ENCODE measurements around the gene OR1J2. TPM values are rescaled to one million over a fixed set of nuclear protein-coding genes. Genes with fewer than 3 reads are reported as not detected.

The OR1J2 gene
- total and polyA plus RNA-seq, 9 of the 15 experiments (the other 6 are each of a cell fraction or from before 2014, with no cell fraction given): not detected

DNA sequence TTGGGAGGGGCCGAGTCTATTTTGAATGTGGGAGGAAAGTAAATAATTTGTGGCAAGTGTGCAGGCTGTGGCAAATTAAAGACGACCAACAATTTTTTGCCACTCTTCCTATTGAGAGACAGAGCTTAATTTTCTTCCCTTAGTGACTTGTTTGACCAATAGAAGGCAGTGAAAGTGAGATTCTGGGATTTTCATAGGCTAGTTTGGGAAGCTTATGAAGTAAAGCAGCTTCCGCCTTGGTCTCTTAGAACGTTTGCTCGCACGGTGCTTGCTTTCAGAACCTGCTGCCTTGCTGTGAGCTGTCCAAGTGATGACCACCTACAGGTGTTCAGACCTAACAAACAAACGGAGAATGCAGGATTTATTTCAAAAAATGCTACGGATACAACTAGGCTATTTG, 35.6 kb downstream of the OR1J2 start:
- Histone ChIP-seq H3K9me3 (replicated peaks; ENCODE audit: control insufficient read depth, insufficient read depth, low read depth, low read length) (no peaks in the 10 kb centered on the region), H3K4me3 (no peak overlapping the region), H4K20me1 (replicated peaks; ENCODE audit: control insufficient read depth, insufficient read depth, low read length) (no peaks in the 10 kb centered on the region), H3K36me3 (ENCODE audit: control insufficient read depth, insufficient read depth, low read length) (no peaks in the 10 kb centered on the region), H3K79me2 (ENCODE audit: control insufficient read depth, insufficient read depth, low read length) (no peaks in the 10 kb centered on the region), H2AFZ (ENCODE audit: low read depth, low read length) (no peak overlapping the region), H3K27me3 (ENCODE audit: control insufficient read depth in 2 of 2, insufficient read depth in 2 of 2, low read length in 2 of 2) (no peaks in the 10 kb centered on the region), H3K4me1 (replicated peaks in 1 of 2; ENCODE audit: control insufficient read depth in 2 of 2, insufficient read depth in 2 of 2, low read length in 2 of 2) (no peaks in the 10 kb centered on the region), H3K27ac (ENCODE audit: extremely low read depth, low read depth, low read length) (no peak overlapping the region), H3K4me2 (ENCODE audit: insufficient read depth, low read length) (no peak overlapping the region), H3K9ac (ENCODE audit: insufficient read depth in 1 of 2, low read depth in 2 of 2, low read length in 2 of 2) (no peak overlapping the region), H3K9me1 (ENCODE audit: control insufficient read depth, insufficient read depth, low read length) (no peaks in the 10 kb centered on the region)
- no TSS peak for BruUV-seq (replicated peaks)
- ATAC-seq (no peak), FAIRE-seq (no peak), DNase-seq (ENCODE audit: extremely low read depth in 1 of 4, low spot score in 3 of 4) (no peak)
- intact Hi-C loops (cut with micrococcal nuclease): no loop called here
- no peak for TF ChIP-seq ZNF707 (CRISPR knock-in tag; conservative IDR thresholded peaks at IDR 0.05)
- 8% methylated on average over 8 of the region's 8 CpGs for whole genome bisulfite sequencing (ENCODE audit: insufficient coverage, low coverage, missing lambda C conversion rate)
- ChIA-PET POLR2A (no interaction called here), CTCF (ENCODE audit: low intra/inter-chr PET ratio) (no interaction called here)
- in situ Hi-C loops (cut with MboI): no loop called here

GRCh38 chr9:122551371-122551770, 40.8 kb downstream of the OR1J2 start:
- H3K9ac ChIP-seq (ENCODE audit: insufficient read depth in 1 of 2, low read depth in 2 of 2, low read length in 2 of 2): no peak overlapping the region
- in situ Hi-C loops (cut with MboI): no loop called here
- H3K4me2 ChIP-seq (ENCODE audit: insufficient read depth, low read length): no peak overlapping the region
- ChIA-PET POLR2A (interaction anchor here (1.3 kb wide), 1 partner anchor 9 kb away, joined by 4 read pairs; no protein-coding TSS in a partner anchor), CTCF (ENCODE audit: low intra/inter-chr PET ratio) (no interaction called here)
- intact Hi-C loops (cut with micrococcal nuclease): loop anchor here (5.0 kb wide), 1 partner anchor 61 kb away; the partner anchor contains the start of gene OR1Q1
- no peak overlapping the region for H3K4me3 ChIP-seq
- H3K9me3 ChIP-seq (replicated peaks; ENCODE audit: control insufficient read depth, insufficient read depth, low read depth, low read length): no peaks in the 10 kb centered on the region
- H4K20me1 ChIP-seq (replicated peaks; ENCODE audit: control insufficient read depth, insufficient read depth, low read length): no peaks in the 10 kb centered on the region
- no peak overlapping the region for H2AFZ ChIP-seq (ENCODE audit: low read depth, low read length)
- ATAC-seq (no peak), FAIRE-seq (no peak), DNase-seq (ENCODE audit: extremely low read depth in 1 of 4, low spot score in 3 of 4) (no peak)
- H3K36me3 ChIP-seq (ENCODE audit: control insufficient read depth, insufficient read depth, low read length): no peaks in the 10 kb centered on the region
- H3K27ac ChIP-seq (ENCODE audit: extremely low read depth, low read depth, low read length): no peak overlapping the region
- BruUV-seq (replicated peaks): no TSS peak
- 3% methylated on average over 5 of the region's 5 CpGs for WGBS (ENCODE audit: insufficient coverage, low coverage, missing lambda C conversion rate)
- H3K4me1 ChIP-seq (replicated peaks in 1 of 2; ENCODE audit: control insufficient read depth in 2 of 2, insufficient read depth in 2 of 2, low read length in 2 of 2): no peaks in the 10 kb centered on the region
- H3K27me3 ChIP-seq (ENCODE audit: control insufficient read depth in 2 of 2, insufficient read depth in 2 of 2, low read length in 2 of 2): peaks cover 0 to 3% of the 10 kb centered on the region in 2 experiments; a peak in 1 of 5 replicates
- no peaks in the 10 kb centered on the region for H3K79me2 ChIP-seq (ENCODE audit: control insufficient read depth, insufficient read depth, low read length)
- no peaks in the 10 kb centered on the region for H3K9me1 ChIP-seq (ENCODE audit: control insufficient read depth, insufficient read depth, low read length)
- TF ChIP-seq, protein P1, sequence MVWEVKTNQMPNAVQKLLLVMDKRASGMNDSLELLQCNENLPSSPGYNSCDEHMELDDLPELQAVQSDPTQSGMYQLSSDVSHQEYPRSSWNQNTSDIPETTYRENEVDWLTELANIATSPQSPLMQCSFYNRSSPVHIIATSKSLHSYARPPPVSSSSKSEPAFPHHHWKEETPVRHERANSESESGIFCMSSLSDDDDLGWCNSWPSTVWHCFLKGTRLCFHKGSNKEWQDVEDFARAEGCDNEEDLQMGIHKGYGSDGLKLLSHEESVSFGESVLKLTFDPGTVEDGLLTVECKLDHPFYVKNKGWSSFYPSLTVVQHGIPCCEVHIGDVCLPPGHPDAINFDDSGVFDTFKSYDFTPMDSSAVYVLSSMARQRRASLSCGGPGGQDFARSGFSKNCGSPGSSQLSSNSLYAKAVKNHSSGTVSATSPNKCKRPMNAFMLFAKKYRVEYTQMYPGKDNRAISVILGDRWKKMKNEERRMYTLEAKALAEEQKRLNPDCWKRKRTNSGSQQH (CRISPR knock-in tag; IDR thresholded peaks at IDR 0.05): no peak
- TF ChIP-seq ZNF311 (CRISPR knock-in tag; IDR thresholded peaks at IDR 0.05) (no peak), ZBTB7A (IDR thresholded peaks at IDR 0.05; ENCODE audit: borderline replicate concordance, control insufficient read depth, low read depth, low read length) (no peak), JUN (IDR thresholded peaks at IDR 0.05; ENCODE audit: borderline replicate concordance, low read depth, low read length) (no peak), JUN (CRISPR knock-in tag; IDR thresholded peaks at IDR 0.05; ENCODE audit: borderline replicate concordance) (no peak), ZNF507 (tag; conservative IDR thresholded peaks at IDR 0.05) (no peak), KDM4B (IDR thresholded peaks at IDR 0.05; ENCODE audit: borderline replicate concordance in 2 of 2, low read depth in 1 of 2) (no peak), ZNF644 (tag; IDR thresholded peaks at IDR 0.05; ENCODE audit: low read depth) (no peak), RBM22 (IDR thresholded peaks at IDR 0.05; ENCODE audit: low read depth, low read length, poor library complexity, severe bottlenecking) (no peak), DNMT1 (IDR thresholded peaks at IDR 0.05) (no peak)
- TF ChIP-seq, protein P2, sequence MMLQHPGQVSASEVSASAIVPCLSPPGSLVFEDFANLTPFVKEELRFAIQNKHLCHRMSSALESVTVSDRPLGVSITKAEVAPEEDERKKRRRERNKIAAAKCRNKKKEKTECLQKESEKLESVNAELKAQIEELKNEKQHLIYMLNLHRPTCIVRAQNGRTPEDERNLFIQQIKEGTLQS (IDR thresholded peaks at IDR 0.05): no peak
- TF ChIP-seq, protein P2 (CRISPR knock-in tag; conservative IDR thresholded peaks at IDR 0.05): no peak

Data from K562 (cell line).